GM21447 (cell line): ENCODE measurements around the gene RNF187.
A peak's percentile ranks its signal among the peaks of the same experiment; 100 is the strongest.
"Not testable (repeated sequence)": the region's sequence is repeated elsewhere in the genome, so short reads cannot be mapped to it uniquely, and the experiment has no call there.

Experiments used
- ATAC-seq: cut with Tn5 transposase; IDR thresholded peaks from one replicate; pipeline ENCODE4 v1.9.1; 2021; ENCODE audit not compliant: unreplicated experiment

Gene RNF187

GRCh38 chr1:228486596-228487335 is 416 bp upstream of the RNF187 start:
- ATAC-seq, result peak; percentile 54

GRCh38 chr1:228488125-228488817 is 1.1 kb downstream of the RNF187 start:
- ATAC-seq, result no peak

GRCh38 chr1:228488818-228489674 is 1.9 kb downstream of the RNF187 start:
- ATAC-seq, result no peak

GRCh38 chr1:228490120-228491078 is 3.2 kb downstream of the RNF187 start:
- no peak for ATAC-seq

GRCh38 chr1:228493141-228494043 is 6.2 kb downstream of the RNF187 start:
- no peak for ATAC-seq

- no peak for ATAC-seq
Observed at GRCh38 chr1:228494044-228494353, 6.8 kb downstream of the RNF187 start.

- ATAC-seq, result no peak
Observed at GRCh38 chr1:228494391-228494790, 7.2 kb downstream of the RNF187 start.

GRCh38 chr1:228494970-228495853 is 8.0 kb downstream of the RNF187 start:
- no peak for ATAC-seq

GRCh38 chr1:228496084-228496483 is 8.9 kb downstream of the RNF187 start:
- ATAC-seq, result no peak

- no peak for ATAC-seq
Observed at GRCh38 chr1:228496494-228496893, 9.3 kb downstream of the RNF187 start.

GRCh38 chr1:228497206-228497605 is 10.0 kb downstream of the RNF187 start:
- ATAC-seq, result no peak

GRCh38 chr1:228497817-228498216 is 10.6 kb downstream of the RNF187 start:
- no peak for ATAC-seq

GRCh38 chr1:228500143-228500734 is 13.1 kb downstream of the RNF187 start:
- ATAC-seq, result peak; percentile 36

GRCh38 chr1:228500901-228501871 is 14.0 kb downstream of the RNF187 start:
- peak; percentile 97 for ATAC-seq

GRCh38 chr1:228502522-228502921 is 15.3 kb downstream of the RNF187 start:
- ATAC-seq, result no peak

- ATAC-seq, result not testable (repeated sequence)
Observed at GRCh38 chr1:228505944-228506343, 18.8 kb downstream of the RNF187 start.
